Activated CD4-positive, alpha-beta memory T cell treated with anti-CD3 and anti-CD28 coated beads for 36 hours (primary cell): ENCODE results near the gene SLC25A2. TPM values are rescaled to one million over a fixed set of nuclear protein-coding genes. Genes with fewer than 3 reads are reported as not detected.

ENCODE experiments used
- CTCF ChIA-PET: fragments of 350-600 bp; sonication (Branson Sonifier 250); formaldehyde crosslinking; loops from one replicate; lab custom pipeline; 2021; ENCODE audit warnings: antibody characterized with exemption, inconsistent platforms; lab: Charles Lee
- POLR2A ChIA-PET: fragments of 350-600 bp; sonication (Branson Sonifier 250); formaldehyde crosslinking; loops from one replicate; lab custom pipeline; 2021; ENCODE audit warnings: antibody characterized with exemption; lab: Charles Lee
- DNase-seq: peaks from one replicate; pipeline ENCODE4 v3.0.0-alpha.2; 2020
- H3K27ac Mint-ChIP-seq: one replicate; pipeline ENCODE4 v1.8.0; 2021; ENCODE audit warnings: mixed read lengths
- H3K27me3 Mint-ChIP-seq: one replicate; pipeline ENCODE4 v1.8.0; 2021; ENCODE audit warnings: mixed read lengths
- H3K36me3 Mint-ChIP-seq: one replicate; pipeline ENCODE4 v1.8.0; 2021; ENCODE audit warnings: mixed read lengths
- H3K4me1 Mint-ChIP-seq: one replicate; pipeline ENCODE4 v1.8.0; 2021; ENCODE audit warnings: low read depth, mixed read lengths
- H3K4me3 Mint-ChIP-seq: one replicate; pipeline ENCODE4 v1.8.0; 2021; ENCODE audit warnings: mild to moderate bottlenecking, mixed read lengths
- H3K9me3 Mint-ChIP-seq: one replicate; pipeline ENCODE4 v1.8.0; 2021; ENCODE audit warnings: mixed read lengths
- intact Hi-C: fragments of 100-400 bp; cut with micrococcal nuclease; formaldehyde crosslinking; loops from one replicate; pipeline ENCODE4 v1.15.1; 2023
- total RNA-seq, 2 experiments: library from RNA; stranded (reverse); gene quantifications; one replicate each; pipeline ENCODE4 v1.2.3, GENCODE V29; 2021

SLC25A2 gene
- total RNA-seq, 2 experiments from 2014 or later, result 0.19 to 0.31 TPM

- Mint-ChIP-seq H3K36me3 (peaks cover 55% of the 10 kb centered on the region), H3K4me3 (no peak overlapping the region), H3K9me3 (peaks cover 80% of the 10 kb centered on the region), H3K4me1 (no peaks in the 10 kb centered on the region), H3K27me3 (no peaks in the 10 kb centered on the region), H3K27ac (no peak overlapping the region)
- POLR2A ChIA-PET, result no interaction called here
- intact Hi-C loops, result no loop called here
- DNase-seq, result no peak
- CTCF ChIA-PET, result no interaction called here
These were observed 5.5 kb downstream of the SLC25A2 start for GRCh38 chr5:141298376-141298775.

- POLR2A ChIA-PET, result no interaction called here
- H3K27me3 Mint-ChIP-seq, result no peaks in the 10 kb centered on the region
- H3K9me3 Mint-ChIP-seq, result peaks cover 76% of the 10 kb centered on the region
- H3K4me3 Mint-ChIP-seq, result no peak overlapping the region
- no peak overlapping the region for H3K27ac Mint-ChIP-seq
- DNase-seq, result no peak
- H3K36me3 Mint-ChIP-seq, result peaks cover 25% of the 10 kb centered on the region
- no peaks in the 10 kb centered on the region for H3K4me1 Mint-ChIP-seq
- CTCF ChIA-PET, result interaction anchor here (0.6 to 1.0 kb wide), 2 partner anchors 140 to 149 kb away, joined by 3 read pairs; partner anchors contain the start of gene PCDHGA10
- intact Hi-C loops, result no loop called here
These were observed 30.9 kb downstream of the SLC25A2 start for GRCh38 chr5:141272906-141273305.

- no peaks in the 10 kb centered on the region for H3K4me1 Mint-ChIP-seq
- no peaks in the 10 kb centered on the region for H3K27me3 Mint-ChIP-seq
- DNase-seq, result no peak
- intact Hi-C loops, result no loop called here
- CTCF ChIA-PET, result no interaction called here
- H3K27ac Mint-ChIP-seq, result no peak overlapping the region
- peaks cover 81% of the 10 kb centered on the region for H3K9me3 Mint-ChIP-seq
- H3K36me3 Mint-ChIP-seq, result peaks cover 45% of the 10 kb centered on the region
- POLR2A ChIA-PET, result no interaction called here
- H3K4me3 Mint-ChIP-seq, result no peak overlapping the region
These were observed 34.7 kb downstream of the SLC25A2 start for GRCh38 chr5:141269195-141269594.

GRCh38 chr5:141261238-141261546, 42.7 kb downstream of the SLC25A2 start:
- DNase-seq, result no peak
- Mint-ChIP-seq H3K4me1 (no peaks in the 10 kb centered on the region), H3K27me3 (no peaks in the 10 kb centered on the region), H3K4me3 (no peak overlapping the region), H3K9me3 (peaks cover 88% of the 10 kb centered on the region), H3K27ac (no peak overlapping the region), H3K36me3 (peaks cover 56% of the 10 kb centered on the region)
- intact Hi-C loops, result no loop called here
- POLR2A ChIA-PET, result no interaction called here
- CTCF ChIA-PET, result no interaction called here

GRCh38 chr5:141260458-141261237, 43.2 kb downstream of the SLC25A2 start:
- ChIA-PET CTCF (no interaction called here), POLR2A (no interaction called here)
- H3K9me3 Mint-ChIP-seq, result peaks cover 88% of the 10 kb centered on the region
- no peak overlapping the region for H3K4me3 Mint-ChIP-seq
- DNase-seq, result no peak
- no peak overlapping the region for H3K27ac Mint-ChIP-seq
- intact Hi-C loops, result no loop called here
- peaks cover 53% of the 10 kb centered on the region for H3K36me3 Mint-ChIP-seq
- H3K4me1 Mint-ChIP-seq, result no peaks in the 10 kb centered on the region
- H3K27me3 Mint-ChIP-seq, result no peaks in the 10 kb centered on the region

GRCh38 chr5:141258948-141259347, 44.9 kb downstream of the SLC25A2 start:
- peaks cover 91% of the 10 kb centered on the region for H3K9me3 Mint-ChIP-seq
- no peak overlapping the region for H3K4me3 Mint-ChIP-seq
- POLR2A ChIA-PET, result no interaction called here
- no peaks in the 10 kb centered on the region for H3K27me3 Mint-ChIP-seq
- CTCF ChIA-PET, result no interaction called here
- H3K27ac Mint-ChIP-seq, result no peak overlapping the region
- intact Hi-C loops, result no loop called here
- peaks cover 47% of the 10 kb centered on the region for H3K36me3 Mint-ChIP-seq
- H3K4me1 Mint-ChIP-seq, result no peaks in the 10 kb centered on the region
- no peak for DNase-seq

GRCh38 chr5:141258464-141258863, 45.4 kb downstream of the SLC25A2 start:
- CTCF ChIA-PET, result no interaction called here
- intact Hi-C loops, result no loop called here
- Mint-ChIP-seq H3K4me1 (no peaks in the 10 kb centered on the region), H3K27ac (no peak overlapping the region), H3K9me3 (peaks cover 91% of the 10 kb centered on the region), H3K27me3 (no peaks in the 10 kb centered on the region), H3K4me3 (no peak overlapping the region), H3K36me3 (peaks cover 45% of the 10 kb centered on the region)
- POLR2A ChIA-PET, result no interaction called here
- no peak for DNase-seq

Other genes with a start within 250 kb of the SLC25A2 start
- gene PCDHB2, start 209.4 kb downstream of the SLC25A2 start, total RNA-seq, result under 1 TPM in 1 of 2 experiments, not detected in 1; 0.17 TPM
- not detected for gene PCDHB3, start 203.6 kb downstream of the SLC25A2 start, total RNA-seq
- not detected for gene PCDHB4, start 182.2 kb downstream of the SLC25A2 start, total RNA-seq
- not detected for gene PCDHB5, start 168.8 kb downstream of the SLC25A2 start, total RNA-seq
- not detected for gene PCDHB6, start 154.0 kb downstream of the SLC25A2 start, total RNA-seq
- gene PCDHB7, start 131.4 kb downstream of the SLC25A2 start, total RNA-seq, result not detected
- not detected for gene PCDHB8, start 126.3 kb downstream of the SLC25A2 start, total RNA-seq
- gene PCDHB16, start 121.7 kb downstream of the SLC25A2 start, total RNA-seq, result not detected
- gene PCDHB9, start 116.9 kb downstream of the SLC25A2 start, total RNA-seq, result not detected
- not detected for gene PCDHB10, start 111.7 kb downstream of the SLC25A2 start, total RNA-seq
- gene PCDHB11, start 104.4 kb downstream of the SLC25A2 start, total RNA-seq, result not detected
- not detected for gene PCDHB12, start 95.3 kb downstream of the SLC25A2 start, total RNA-seq
- gene PCDHB13, start 90.1 kb downstream of the SLC25A2 start, total RNA-seq, result not detected
- not detected for gene PCDHB14, start 80.7 kb downstream of the SLC25A2 start, total RNA-seq
- not detected for gene PCDHB15, start 58.7 kb downstream of the SLC25A2 start, total RNA-seq
- gene TAF7, start 16.7 kb upstream of the SLC25A2 start, total RNA-seq, result 10 to 100 TPM; 54.6 to 55.5 TPM
- not detected for gene PCDHGA1, start 26.5 kb upstream of the SLC25A2 start, total RNA-seq
- not detected for gene PCDHGA2, start 34.7 kb upstream of the SLC25A2 start, total RNA-seq
- not detected for gene PCDHGA3, start 39.8 kb upstream of the SLC25A2 start, total RNA-seq
- not detected for gene PCDHGB1, start 46.0 kb upstream of the SLC25A2 start, total RNA-seq
- under 1 TPM; 0.07 to 0.12 TPM for gene PCDHGA4, start 51.0 kb upstream of the SLC25A2 start, total RNA-seq
- under 1 TPM; 0.10 to 0.19 TPM for gene PCDHGB2, start 55.9 kb upstream of the SLC25A2 start, total RNA-seq
- not detected for gene PCDHGA5, start 60.1 kb upstream of the SLC25A2 start, total RNA-seq
- under 1 TPM in 1 of 2 experiments, not detected in 1; 0.10 TPM for gene PCDHGB3, start 66.2 kb upstream of the SLC25A2 start, total RNA-seq
- gene PCDHGA6, start 69.8 kb upstream of the SLC25A2 start, total RNA-seq, result under 1 TPM; 0.05 to 0.10 TPM
- under 1 TPM in 1 of 2 experiments, not detected in 1; 0.07 TPM for gene PCDHGA7, start 78.7 kb upstream of the SLC25A2 start, total RNA-seq
- under 1 TPM in 1 of 2 experiments, not detected in 1; 0.07 TPM for gene PCDHGB4, start 83.6 kb upstream of the SLC25A2 start, total RNA-seq
- gene PCDHGA8, start 88.6 kb upstream of the SLC25A2 start, total RNA-seq, result not detected
- gene PCDHGB5, start 93.9 kb upstream of the SLC25A2 start, total RNA-seq, result under 1 TPM; 0.12 to 0.15 TPM
- gene PCDHGA9, start 98.7 kb upstream of the SLC25A2 start, total RNA-seq, result under 1 TPM in 1 of 2 experiments, not detected in 1; 0.10 TPM
- under 1 TPM in 1 of 2 experiments, not detected in 1; 0.07 TPM for gene PCDHGB6, start 104.0 kb upstream of the SLC25A2 start, total RNA-seq
- gene PCDHGA10, start 108.9 kb upstream of the SLC25A2 start, total RNA-seq, result under 1 TPM; 0.07 to 0.10 TPM
- under 1 TPM in 1 of 2 experiments, not detected in 1; 0.07 TPM for gene PCDHGB7, start 113.6 kb upstream of the SLC25A2 start, total RNA-seq
- under 1 TPM in 1 of 2 experiments, not detected in 1; 0.05 TPM for gene PCDHGA11, start 117.0 kb upstream of the SLC25A2 start, total RNA-seq
- under 1 TPM in 1 of 2 experiments, not detected in 1; 0.07 TPM for gene PCDHGA12, start 126.5 kb upstream of the SLC25A2 start, total RNA-seq
- gene PCDHGC3, start 171.9 kb upstream of the SLC25A2 start, total RNA-seq, result not detected
- gene PCDHGC4, start 181.0 kb upstream of the SLC25A2 start, total RNA-seq, result not detected
- not detected for gene PCDHGC5, start 185.0 kb upstream of the SLC25A2 start, total RNA-seq